Fibroblast of peridontal ligament (primary cell): ENCODE data around the gene CNTN1.

Experiments
- DNase-seq: peaks from one replicate; pipeline ENCODE4 v3.0.0-alpha.2; 2010; ENCODE audit errors: extremely low read depth

The CNTN1 gene

GRCh38 chr12:41120211-41120610 is 428.0 kb downstream of the CNTN1 start:
- peak; percentile 30 for DNase-seq

GRCh38 chr12:41121374-41121773 is 429.1 kb downstream of the CNTN1 start:
- DNase-seq: no peak
